ENCODE measurements around the gene SLC7A7.
"Not testable (repeated sequence)": the region's sequence is repeated elsewhere in the genome, so short reads cannot be mapped to it uniquely, and the experiment has no call there.

SLC7A7 gene

DNA sequence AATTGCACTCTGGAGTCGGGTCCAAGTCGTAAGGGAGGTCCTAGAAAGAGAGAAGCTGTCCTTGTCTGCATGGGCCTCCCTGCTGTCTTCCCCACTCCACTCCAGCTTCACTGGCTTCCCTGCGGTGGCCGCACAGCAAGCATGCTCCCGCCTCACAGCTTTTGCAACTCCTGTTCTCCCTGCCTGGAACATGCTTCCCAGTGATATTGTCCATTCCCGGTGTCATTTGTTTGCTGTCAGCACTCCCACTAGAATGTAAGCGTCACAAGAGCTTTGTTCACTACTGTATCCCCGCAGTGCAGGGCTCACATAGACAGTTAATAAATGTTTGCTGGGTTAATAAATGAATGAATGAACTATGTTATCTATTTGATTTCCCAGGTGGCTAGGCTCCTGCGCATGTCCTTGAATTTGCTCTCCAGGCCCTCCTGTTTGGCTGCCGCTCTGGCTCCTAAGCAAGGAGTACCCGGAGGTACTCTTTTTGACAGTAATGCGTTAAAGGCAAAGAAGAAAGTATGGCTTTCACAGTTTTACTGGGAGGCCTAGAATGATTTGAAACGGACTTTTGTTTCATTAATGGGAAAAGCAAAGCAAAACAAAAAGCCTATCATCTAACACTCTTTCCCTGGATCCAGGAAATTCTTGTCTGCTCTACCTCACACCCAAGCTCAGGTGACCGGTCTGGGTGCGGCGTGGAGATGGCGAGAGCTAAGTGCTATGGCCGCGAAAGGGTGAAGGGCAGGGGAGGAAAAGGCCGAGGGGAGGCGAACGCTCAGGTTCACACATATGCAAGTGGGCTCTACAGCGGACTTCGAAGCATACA, 6.2 kb upstream of the SLC7A7 start:
- no peak for DNase-seq (ENCODE audit: low read depth in 2 of 2)

DNA sequence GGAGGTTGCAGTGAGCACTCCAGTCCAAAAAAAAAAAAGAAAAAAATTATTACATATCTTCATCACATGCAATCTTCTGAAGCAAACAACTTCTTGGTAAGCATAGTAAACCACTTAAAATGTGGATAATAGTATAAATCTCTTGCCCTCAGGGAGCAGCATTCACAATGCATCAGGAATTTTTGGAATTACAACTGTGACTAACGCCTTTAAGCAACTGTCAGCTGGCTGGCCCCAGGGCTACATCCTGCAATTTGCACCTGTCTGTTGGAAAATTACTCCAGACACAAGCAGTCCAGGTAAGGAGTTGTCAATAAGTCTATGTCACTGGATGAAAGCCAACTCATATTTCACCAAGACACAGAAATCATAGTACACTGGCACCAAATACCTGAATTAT, 5.5 kb upstream of the SLC7A7 start:
- DNase-seq (ENCODE audit: low read depth in 2 of 2), result no peak

DNA sequence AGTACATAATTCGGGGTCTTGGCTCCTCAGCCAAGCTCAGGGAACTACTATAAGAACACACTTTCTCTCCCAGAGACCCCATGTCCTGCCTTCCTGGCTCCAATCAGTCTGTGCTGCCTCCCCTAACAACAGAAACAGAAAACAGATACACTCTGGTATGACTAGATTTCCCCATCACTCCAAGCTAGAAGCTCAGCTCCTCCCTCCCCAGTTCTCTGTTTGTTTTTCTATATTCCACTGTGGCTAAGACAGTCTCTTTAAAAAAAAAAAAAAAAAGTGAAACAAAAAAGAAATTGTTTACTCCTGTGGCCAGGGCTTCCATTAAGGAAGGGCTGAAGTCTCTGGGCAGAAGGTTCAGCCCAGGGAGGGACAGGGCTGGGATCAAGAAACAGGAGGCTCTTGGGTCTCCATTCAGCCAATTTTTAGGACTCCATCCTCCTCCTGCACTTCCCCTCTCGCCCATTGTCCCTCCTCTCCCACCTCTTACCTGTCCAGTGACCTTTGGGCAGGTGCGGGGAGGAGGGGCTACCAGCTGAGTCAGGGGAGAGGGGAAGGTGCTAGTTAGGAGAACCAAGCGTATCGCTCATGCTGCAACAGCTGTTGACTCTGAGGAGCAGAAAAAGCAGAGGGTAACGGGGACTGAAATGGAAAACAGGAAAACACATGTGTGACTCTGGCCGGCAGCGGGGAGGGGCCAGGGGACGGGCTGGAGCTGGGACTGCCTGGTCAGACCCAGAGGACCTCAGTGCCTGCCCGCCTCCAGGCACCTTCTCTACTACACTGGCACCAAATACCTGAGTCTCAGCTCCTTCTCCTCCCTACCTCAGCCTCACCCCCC, 4.1 kb upstream of the SLC7A7 start:
- DNase-seq (ENCODE audit: low read depth in 2 of 2), result no peak

DNA sequence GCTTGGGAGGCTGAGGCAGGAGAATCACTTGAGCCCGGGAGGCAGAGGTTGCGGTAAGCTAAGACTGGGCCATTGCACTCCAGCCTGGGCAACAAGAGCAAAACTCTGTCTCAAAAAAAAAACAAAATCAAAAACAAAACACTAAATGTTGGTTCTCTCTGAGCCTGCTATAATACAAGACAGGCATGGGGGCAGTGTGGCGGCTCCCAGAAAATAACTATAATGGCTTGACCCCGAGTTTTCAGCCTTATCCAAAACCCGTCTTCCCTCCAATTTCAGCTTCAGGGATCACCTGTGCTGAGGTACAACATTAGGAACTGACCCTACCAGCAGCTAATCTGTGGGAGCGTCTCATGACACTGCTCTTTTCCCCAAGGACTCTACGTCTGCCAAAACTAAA, 862 bp downstream of the SLC7A7 start:
- no peak for DNase-seq (ENCODE audit: low read depth in 2 of 2)

DNA sequence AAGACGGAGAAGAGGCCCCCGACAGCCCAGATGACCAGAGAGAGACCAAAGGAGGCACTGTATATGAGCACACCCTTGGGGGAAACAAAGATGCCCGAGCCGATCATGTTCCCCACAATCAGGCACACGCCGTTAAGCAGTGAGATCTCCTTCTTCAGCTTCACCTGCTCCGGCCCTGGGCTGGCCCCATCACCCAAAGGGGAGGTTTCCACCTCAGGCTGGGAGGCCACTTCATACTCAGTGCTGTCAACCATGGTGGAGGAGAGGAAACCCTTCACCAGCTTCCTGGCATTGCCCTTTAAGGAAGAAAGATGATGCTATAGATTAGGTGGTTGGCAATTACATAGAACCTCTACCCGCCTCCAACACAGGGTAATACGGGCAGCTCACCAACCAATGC, 2.1 kb downstream of the SLC7A7 start:
- DNase-seq (ENCODE audit: low read depth in 2 of 2), result no peak

DNA sequence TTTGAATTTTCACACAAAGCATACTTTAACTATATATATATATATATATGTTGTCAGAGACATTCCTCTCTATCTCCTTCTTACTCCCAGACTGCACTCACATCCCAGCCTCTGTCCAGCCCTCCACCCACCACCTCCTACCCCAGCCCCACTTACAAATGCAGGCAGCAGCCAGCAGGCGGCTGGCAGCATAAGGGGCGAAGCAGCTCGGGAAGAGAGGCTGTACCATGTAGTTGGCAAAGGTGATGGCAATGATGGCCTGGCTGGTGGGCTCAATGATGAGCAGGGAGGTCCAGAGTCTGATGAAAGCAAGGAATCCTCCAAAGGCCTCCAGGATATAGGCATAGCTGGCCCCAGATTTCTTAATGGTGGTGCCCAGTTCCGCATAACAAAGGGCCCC, 2.5 kb downstream of the SLC7A7 start:
- DNase-seq (ENCODE audit: low read depth in 2 of 2), result no peak

DNA sequence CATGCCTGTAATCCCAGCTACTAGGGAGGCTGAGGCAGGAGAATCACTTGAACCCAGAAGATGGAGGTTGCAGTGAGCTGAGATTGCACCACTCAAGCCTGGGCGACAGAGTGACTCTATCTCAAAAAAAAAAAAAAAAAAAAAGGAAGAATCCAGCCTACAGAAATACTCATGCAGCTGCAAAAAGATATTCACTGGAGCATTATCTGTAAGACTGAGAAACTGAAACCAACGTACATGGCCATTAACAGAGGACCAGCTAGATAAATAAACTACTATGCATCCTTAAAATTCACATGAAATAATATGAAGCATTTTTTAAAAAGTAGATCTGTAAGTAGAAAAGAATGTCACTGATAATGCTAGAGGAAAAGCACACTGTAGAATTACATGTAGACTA, 3.5 kb downstream of the SLC7A7 start:
- DNase-seq (ENCODE audit: low read depth in 2 of 2), result no peak

DNA sequence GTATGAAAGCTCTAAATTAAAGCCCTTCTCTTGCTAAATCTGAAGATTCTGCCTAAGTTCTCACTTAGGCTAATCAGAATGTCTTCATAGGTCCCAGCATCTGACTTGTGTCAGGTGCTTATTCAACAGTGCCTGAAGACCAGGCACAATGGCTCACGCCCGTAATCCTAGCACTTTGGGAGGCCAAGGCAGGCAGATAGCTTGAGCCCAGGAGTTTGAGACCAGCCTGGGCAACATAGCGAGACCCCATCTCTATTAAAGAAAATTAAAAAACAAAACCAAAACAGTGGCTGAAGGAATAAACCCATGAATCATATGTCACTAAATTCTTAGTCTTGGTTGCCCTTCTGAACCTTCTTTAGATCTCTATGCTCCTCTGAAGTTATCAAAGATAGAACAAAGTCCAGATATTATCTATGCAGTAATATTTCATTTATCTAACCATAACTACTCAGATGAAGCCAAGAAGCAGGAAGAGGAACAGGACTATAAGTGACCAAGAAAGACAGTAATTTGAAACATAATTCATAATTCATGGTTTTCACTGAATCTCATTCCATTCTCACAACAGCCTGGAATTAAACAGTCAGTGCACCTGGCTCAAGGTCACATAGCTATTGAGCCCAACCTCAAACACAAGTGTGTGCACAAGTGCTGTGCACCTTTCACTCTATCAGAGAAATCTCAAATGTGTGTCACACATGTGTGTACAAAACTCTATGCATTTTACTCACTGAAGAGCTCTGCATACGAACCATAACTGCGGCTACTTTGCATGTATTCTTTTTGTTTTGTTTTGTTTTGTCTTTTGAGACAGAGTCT, 6.6 kb downstream of the SLC7A7 start:
- DNase-seq (ENCODE audit: low read depth in 2 of 2), result no peak

DNA sequence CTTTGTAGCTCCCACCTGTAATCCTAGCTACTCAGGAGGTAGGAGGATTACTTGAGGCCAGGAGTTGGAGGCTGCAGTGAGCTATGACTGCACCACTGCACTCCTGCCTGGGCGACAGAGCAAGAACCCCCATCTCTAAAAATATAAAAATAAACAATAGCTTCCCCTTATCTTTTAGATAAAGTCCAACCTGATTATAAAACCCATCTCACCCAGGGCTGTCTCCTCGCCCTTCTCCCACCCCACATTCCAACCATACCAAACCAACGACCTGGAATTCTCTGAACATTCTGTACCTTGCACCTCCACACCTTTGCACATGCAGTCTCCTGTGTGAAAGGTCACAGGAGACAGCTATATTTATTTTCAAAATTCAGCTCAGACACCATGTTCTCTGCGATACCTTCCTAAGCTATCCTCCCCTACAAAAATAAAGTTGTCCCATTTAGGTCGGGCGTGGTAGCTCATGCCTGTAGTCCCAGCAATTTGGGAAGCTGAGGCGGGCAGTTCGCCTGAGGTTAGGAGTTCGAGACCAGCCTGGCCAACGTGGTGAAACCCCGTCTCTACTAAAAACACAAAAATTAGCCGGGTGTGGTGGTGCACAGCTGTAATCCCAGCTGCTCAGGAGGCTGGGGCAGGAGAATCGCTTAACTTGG, 7.7 kb downstream of the SLC7A7 start:
- no peak for DNase-seq (ENCODE audit: low read depth in 2 of 2)

DNA sequence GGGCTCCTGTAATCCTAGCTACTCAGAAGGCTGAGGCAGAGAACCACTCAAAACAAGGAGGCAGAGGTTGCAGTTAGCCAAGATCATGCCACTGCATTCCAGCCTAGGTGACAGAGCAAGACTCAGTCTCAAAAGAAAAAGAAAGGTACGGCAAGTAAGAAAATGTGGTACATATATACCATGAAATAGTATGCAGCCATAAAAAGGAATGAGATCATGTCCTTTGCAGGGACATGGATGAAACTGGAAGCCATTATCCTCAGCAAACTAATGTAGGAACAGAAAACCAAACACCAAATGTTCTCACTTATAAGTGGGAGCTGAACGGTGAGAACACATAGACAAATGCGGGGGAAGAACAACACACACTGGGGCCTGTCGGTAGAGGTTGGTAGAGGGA, 10.0 kb downstream of the SLC7A7 start:
- not testable (repeated sequence) for DNase-seq (ENCODE audit: low read depth in 2 of 2)

DNA sequence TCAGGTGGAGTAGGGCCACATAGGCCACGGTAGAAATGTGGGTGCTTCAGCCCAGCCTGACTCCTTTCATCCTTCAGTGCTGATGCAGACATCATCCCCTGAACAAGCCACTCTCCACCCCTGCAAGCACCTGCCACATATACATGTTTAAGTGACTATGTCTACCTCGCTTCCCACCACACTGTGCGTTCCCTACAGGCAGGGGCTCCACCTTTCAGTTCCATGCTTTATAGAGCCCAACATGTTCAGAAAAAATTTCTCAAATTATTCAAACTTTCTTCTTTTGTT, 11.6 kb downstream of the SLC7A7 start:
- DNase-seq (ENCODE audit: low read depth in 2 of 2), result no peak

DNA sequence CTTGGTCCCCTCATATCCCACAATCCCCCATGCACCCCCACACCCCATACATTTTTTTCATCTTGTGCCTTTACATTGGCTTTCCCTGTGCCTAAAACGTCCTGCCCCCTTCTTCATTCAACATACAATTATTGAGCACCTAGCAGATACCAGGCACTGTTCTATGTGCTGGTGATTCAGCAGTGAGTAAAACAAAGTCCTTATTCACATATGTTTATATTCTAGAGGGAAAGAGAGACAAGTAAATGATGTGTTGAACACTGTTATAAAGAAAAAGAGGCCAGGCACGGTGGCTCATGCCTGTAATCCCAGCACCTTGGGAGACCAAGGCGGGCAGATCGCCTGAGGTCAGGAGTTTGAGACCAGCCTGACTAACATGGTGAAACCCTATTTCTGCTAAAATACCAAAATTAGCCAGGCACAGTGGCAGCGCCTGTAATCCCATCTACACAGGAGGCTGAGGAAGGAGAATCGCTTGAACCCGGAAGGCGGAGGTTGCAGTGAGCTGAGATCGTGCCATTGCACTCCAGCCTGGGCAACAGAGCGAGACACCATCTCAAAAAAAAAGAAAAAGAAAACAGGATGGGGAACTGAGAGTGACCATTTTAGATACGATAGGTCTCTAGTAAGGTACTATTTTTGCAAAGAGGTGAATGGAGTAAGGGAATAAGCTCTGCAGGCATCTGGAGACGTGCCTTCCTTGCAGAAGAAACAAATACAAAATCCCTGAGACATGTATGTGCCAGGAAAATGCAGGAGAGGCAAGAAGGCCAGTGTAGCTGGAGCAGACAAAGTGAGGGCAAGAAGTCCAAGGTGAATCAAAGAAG, 12.2 kb downstream of the SLC7A7 start:
- no peak for DNase-seq (ENCODE audit: low read depth in 2 of 2)

DNA sequence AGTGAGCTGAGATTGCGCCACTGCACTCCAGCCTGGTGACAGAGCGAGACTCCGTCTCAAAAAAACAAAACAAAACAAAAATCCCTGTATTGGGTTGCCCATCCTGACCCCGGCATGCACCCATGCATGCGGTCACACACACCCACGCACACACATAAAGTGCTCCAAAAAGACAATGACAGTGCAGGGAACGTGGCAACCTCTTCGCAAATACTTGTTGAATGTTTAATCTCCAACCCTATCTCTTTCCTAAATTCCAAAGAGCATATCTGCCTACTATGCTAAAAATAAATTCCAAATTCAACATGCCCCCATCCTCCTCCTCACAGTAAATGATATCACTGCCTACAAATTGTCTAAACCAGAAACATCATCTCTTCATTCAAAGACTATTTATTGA, 13.5 kb downstream of the SLC7A7 start:
- no peak for DNase-seq (ENCODE audit: low read depth in 2 of 2)

DNA sequence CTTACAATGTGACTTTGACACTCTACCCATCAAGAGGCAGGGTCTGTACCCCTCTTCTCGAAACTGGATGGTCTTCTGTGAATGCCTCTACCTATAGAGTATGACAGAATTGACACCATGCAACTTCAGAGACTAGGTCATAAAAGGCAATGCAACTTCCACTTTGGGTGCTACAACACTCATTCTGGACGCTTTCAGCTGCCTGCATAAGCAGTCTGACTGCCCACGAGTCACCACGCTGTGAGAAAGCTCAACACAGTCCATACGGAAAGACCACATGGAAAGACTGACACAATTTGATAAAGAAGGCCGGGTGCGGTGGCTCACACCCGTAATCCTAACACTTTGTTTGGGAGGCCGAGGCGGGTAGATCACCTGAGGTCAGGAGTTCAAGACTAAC, 14.9 kb downstream of the SLC7A7 start:
- DNase-seq (ENCODE audit: low read depth in 2 of 2), result no peak

DNA sequence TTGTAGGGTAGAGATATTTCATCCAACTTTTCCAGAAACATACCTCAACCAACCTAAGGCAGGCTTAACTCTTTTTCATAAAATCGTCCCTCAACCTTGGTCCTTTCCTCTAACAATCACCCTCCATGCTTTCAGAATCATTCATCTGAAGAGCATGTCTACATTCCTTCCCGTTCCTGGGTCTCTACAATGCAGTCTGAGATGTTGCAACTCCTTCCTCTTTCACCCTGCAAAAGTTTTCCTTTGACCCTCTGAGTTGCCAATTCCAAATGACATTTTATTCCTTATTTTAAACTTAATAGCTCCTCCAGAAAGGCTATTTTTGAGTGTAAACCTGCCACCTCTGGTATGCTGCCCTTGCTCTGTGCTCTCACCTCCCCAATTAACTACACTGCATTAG, 16.7 kb downstream of the SLC7A7 start:
- no peak for DNase-seq (ENCODE audit: low read depth in 2 of 2)

DNA sequence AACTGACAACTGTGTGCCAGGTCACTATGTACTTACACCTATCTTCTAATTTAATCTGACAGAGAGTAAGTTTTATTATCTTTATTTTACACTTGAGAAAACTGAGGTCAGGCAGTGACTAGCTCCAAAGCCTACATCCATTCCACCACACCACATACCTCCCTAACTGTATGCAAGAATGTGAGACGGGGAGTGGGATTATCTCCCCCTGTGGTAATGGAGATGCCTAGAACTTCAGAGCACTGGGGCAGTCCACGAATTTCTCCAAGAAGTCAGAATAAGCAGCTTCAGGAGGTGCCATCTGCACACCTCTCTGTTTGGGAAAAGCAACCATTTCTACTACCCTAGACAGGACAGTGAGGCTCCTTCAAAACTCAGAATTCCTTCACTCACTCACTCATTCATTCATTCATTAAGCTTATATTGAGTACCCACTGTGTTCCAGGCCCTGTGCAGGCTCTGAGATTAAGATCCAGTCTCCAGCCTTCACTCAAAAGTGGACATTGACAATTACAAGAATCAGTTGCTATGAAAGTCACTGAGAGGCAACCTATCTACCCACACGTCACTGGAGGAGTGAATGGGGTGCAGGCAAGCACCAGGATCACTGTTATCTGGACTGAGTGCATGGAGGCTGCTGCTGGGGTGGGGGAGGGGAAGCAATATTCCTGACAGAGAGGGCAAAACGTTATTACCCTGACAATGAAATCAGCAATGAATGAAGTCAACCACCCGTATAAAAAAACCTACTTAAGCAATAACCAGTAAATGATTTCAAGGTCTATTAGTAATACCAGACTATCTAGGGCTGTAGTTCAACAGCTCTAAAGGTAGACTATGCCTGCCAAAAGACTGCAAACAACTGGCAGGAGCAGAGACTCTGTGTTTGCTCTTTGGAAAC, 18.0 kb downstream of the SLC7A7 start:
- no peak for DNase-seq (ENCODE audit: low read depth in 2 of 2)

DNA sequence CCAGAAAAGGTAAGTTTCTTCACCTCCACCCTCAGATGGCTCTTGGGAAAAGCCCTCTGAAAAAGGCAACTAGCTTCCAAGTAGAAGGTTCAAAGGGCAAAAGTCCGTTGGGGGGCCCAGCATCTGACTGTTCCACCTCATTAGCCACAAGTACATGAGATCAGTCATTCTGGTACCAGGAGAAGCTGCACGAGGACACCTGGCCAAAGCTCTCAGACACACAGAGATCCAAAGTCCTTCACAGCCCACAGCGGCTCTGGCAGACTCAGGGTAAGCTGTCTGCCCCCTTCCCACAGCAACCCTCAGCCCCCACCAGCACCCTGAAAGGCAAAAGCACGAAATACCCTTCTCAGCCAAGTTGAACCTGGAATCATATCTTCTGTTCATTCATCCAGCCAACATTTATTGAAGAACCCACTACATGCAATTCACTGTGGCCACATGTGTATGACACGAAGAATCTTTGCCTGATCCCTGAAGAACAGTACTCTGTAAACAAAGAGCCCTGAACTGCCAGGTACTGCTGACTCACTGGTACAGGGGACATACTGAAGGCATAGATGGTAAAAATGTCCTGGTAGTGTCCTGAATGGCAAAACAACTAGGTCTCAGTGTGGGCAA, 19.0 kb downstream of the SLC7A7 start:
- DNase-seq (ENCODE audit: low read depth in 2 of 2), result no peak

DNA sequence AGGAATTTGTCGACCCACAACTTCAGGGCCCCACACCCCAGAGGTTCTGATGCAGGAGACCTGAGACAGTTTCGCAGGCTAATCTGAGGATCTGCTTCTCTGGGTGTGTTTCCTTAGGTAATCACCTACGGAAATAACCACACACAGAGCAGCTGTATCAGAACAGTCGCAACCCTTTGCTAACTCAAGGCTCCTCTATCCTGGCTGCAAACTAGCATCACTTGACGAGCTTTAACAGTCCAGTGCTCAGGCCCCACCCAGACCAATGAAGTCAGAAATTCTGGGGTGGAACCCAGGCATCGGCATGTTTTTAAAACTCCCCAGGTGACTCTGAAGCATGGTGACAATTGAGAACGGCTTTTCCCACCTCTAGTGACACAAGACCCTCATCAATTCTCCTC, 20.7 kb downstream of the SLC7A7 start:
- DNase-seq (ENCODE audit: low read depth in 2 of 2), result no peak

DNA sequence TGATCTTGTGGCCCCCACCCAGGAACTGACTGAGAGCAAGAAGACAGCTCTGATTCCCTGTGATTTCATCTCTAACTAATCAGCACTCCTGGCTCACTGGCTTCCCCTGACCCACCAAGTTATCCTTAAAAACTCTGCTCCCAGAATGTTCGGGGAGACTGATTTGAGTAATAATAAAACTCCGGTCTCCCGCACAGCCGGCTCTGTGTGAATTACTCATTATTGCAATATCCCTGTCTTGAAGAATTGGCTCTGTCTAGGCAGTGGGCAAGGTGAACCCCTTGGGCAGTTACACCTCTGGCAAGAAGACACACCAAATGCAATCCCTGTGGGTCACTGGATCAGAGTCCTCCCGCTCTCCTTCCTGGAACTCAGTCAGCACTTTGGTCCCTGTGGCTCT, 21.3 kb downstream of the SLC7A7 start:
- no peak for DNase-seq (ENCODE audit: low read depth in 2 of 2)

DNA sequence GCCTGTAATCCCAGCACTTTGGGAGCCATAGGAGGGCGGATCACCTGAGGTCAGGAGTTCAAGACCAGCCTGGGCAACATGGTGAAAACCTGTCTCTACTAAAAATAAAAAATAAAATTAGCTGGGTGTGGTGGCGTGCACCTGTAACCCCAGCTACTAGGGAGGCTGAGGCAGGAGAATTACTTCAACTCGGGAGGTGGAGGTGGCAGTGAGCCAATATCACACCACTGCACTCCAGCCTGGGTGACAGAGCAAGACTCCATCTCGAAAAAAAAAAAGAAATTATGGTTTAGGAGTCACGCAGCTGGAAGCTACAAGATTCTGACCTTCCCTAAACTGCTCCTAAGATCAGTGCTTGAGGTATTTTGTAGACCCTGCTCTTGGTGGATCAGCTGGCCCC, 21.7 kb downstream of the SLC7A7 start:
- DNase-seq (ENCODE audit: low read depth in 2 of 2), result not testable (repeated sequence)

All from stimulated activated CD4-positive, alpha-beta T cell treated with anti-CD3 and anti-CD28 coated beads, Interleukin-1b, Interleukin-23, amount 100 ng/mL, for 1 hour (primary cell).